Measurements from ENCODE around the gene GOLGA6C. TPM values are rescaled to one million over a fixed set of nuclear protein-coding genes. Genes with fewer than 3 reads are reported as not detected.
"Not testable (repeated sequence)": the region's sequence is repeated elsewhere in the genome, so short reads cannot be mapped to it uniquely, and the experiment has no call there.

The GOLGA6C gene
- polyA plus RNA-seq, 3 donors from 2014 or later = not detected

- no peak for DNase-seq
- no peak overlapping the region for H3K27ac Mint-ChIP-seq
- H3K27me3 Mint-ChIP-seq (ENCODE audit: low read depth in 3 of 3) = peaks cover 4 to 6% (median 4%) of the 10 kb centered on the region in 3 donors
- H3K36me3 Mint-ChIP-seq = no peaks in the 10 kb centered on the region
- peaks cover 0 to 4% (median 0%) of the 10 kb centered on the region in 6 donors for H3K9me3 Mint-ChIP-seq
- H3K4me1 Mint-ChIP-seq = peaks cover under 1 to 2% of the 10 kb centered on the region in 2 donors
- no peak overlapping the region for H3K4me3 Mint-ChIP-seq
These were observed 48.1 kb downstream of the GOLGA6C start for GRCh38 chr15:75306188-75306587.

- H3K27ac Mint-ChIP-seq = no peak overlapping the region
- peaks cover 17 to 18% of the 10 kb centered on the region in 2 donors for H3K4me1 Mint-ChIP-seq
- peaks cover 6 to 8% (median 6%) of the 10 kb centered on the region in 3 donors for H3K27me3 Mint-ChIP-seq (ENCODE audit: low read depth in 3 of 3)
- no peak for DNase-seq
- peaks cover 0 to 16% (median 4%) of the 10 kb centered on the region in 6 donors for H3K9me3 Mint-ChIP-seq
- peaks cover 0 to 6% (median 3%) of the 10 kb centered on the region in 3 donors for H3K36me3 Mint-ChIP-seq
- H3K4me3 Mint-ChIP-seq = no peak overlapping the region
These were observed 49.8 kb downstream of the GOLGA6C start for GRCh38 chr15:75307778-75308390.

GRCh38 chr15:75309711-75310110 lies 51.6 kb downstream of the GOLGA6C start:
- no peak for DNase-seq
- no peak overlapping the region for H3K4me3 Mint-ChIP-seq
- peak overlapping the region in 1 of 6 donors; percentile 11 for H3K27ac Mint-ChIP-seq
- peaks cover 0 to 6% (median 3%) of the 10 kb centered on the region in 3 donors for H3K36me3 Mint-ChIP-seq
- peaks cover 26 to 27% of the 10 kb centered on the region in 2 donors for H3K4me1 Mint-ChIP-seq
- peaks cover 6% of the 10 kb centered on the region in 3 donors for H3K27me3 Mint-ChIP-seq (ENCODE audit: low read depth in 3 of 3)
- H3K9me3 Mint-ChIP-seq = peaks cover 0 to 16% (median 7%) of the 10 kb centered on the region in 6 donors

- not testable (repeated sequence) for H3K36me3 Mint-ChIP-seq; H3K27me3 Mint-ChIP-seq (ENCODE audit: low read depth in 3 of 3)
- peak overlapping the region; percentile 40 to 71 (median 64) for H3K4me3 Mint-ChIP-seq
- peak; percentile 44 to 49 (median 48) for DNase-seq
- peak overlapping the region; percentile 22 to 85 (median 66) for H3K27ac Mint-ChIP-seq
- H3K9me3 Mint-ChIP-seq = peaks cover 0 to 16% (median 7%) of the 10 kb centered on the region in 6 donors
- H3K4me1 Mint-ChIP-seq = peaks cover 26 to 27% of the 10 kb centered on the region in 2 donors
These were observed 54.4 kb downstream of the GOLGA6C start for GRCh38 chr15:75312548-75312947.

- no peak for DNase-seq
- Mint-ChIP-seq H3K27me3 (ENCODE audit: low read depth in 3 of 3) (peaks cover 0 to 4% (median 2%) of the 10 kb centered on the region in 3 donors), H3K4me3 (peak overlapping the region; percentile 7 to 64 (median 22)), H3K36me3 (peaks cover 0 to 8% (median 6%) of the 10 kb centered on the region in 3 donors), H3K9me3 (peaks cover 0 to 16% (median 7%) of the 10 kb centered on the region in 6 donors), H3K27ac (peak overlapping the region in 1 of 6 donors; percentile 61), H3K4me1 (peaks cover 26 to 27% of the 10 kb centered on the region in 2 donors)
These were observed 55.1 kb downstream of the GOLGA6C start for GRCh38 chr15:75313116-75313845.

- Mint-ChIP-seq H3K4me1 (peaks cover 26 to 27% of the 10 kb centered on the region in 2 donors), H3K36me3 (peaks cover 0 to 8% (median 6%) of the 10 kb centered on the region in 3 donors), H3K27me3 (ENCODE audit: low read depth in 3 of 3) (peaks cover 2 to 4% (median 3%) of the 10 kb centered on the region in 3 donors), H3K9me3 (peaks cover 0 to 16% (median 7%) of the 10 kb centered on the region in 6 donors), H3K27ac (peak overlapping the region in 1 of 6 donors; percentile 52), H3K4me3 (no peak overlapping the region)
- DNase-seq = no peak
These were observed 56.6 kb downstream of the GOLGA6C start for GRCh38 chr15:75314552-75315290.

- not testable (repeated sequence) for H3K9me3 Mint-ChIP-seq; H3K36me3 Mint-ChIP-seq; H3K4me3 Mint-ChIP-seq; H3K4me1 Mint-ChIP-seq; H3K27ac Mint-ChIP-seq; DNase-seq; H3K27me3 Mint-ChIP-seq (ENCODE audit: low read depth in 3 of 3)
These were observed 61.2 kb downstream of the GOLGA6C start for GRCh38 chr15:75319231-75319897.

Other genes with a start within 250 kb of the GOLGA6C start
- 10 to 100 TPM; 20.8 to 23.9 (median 23.1) TPM for gene PPCDC, start 234.7 kb upstream of the GOLGA6C start, polyA plus RNA-seq
- gene C15orf39, start 56.5 kb upstream of the GOLGA6C start, polyA plus RNA-seq = 10 to 100 TPM in 1 of 3 donors, 1 to 10 TPM in 2; 3.8 to 14.0 (median 4.7) TPM
- gene GOLGA6D, start 24.5 kb downstream of the GOLGA6C start, polyA plus RNA-seq = not detected
- gene COMMD4, start 77.7 kb downstream of the GOLGA6C start, polyA plus RNA-seq = 100 to 1,000 TPM in 1 of 3 donors, 10 to 100 TPM in 2; 83.4 to 103 (median 94.4) TPM
- 10 to 100 TPM; 20.7 to 23.8 (median 22.4) TPM for gene NEIL1, start 88.7 kb downstream of the GOLGA6C start, polyA plus RNA-seq
- 10 to 100 TPM; 25.6 to 50.8 (median 30.1) TPM for gene MAN2C1, start 110.3 kb downstream of the GOLGA6C start, polyA plus RNA-seq
- 10 to 100 TPM in 2 of 3 donors, 1 to 10 TPM in 1; 8.6 to 21.2 (median 10.3) TPM for gene SIN3A, start 193.4 kb downstream of the GOLGA6C start, polyA plus RNA-seq